ENCODE data around the gene TERT.

GRCh38 chr5:1336106-1336561 is 41.3 kb upstream of the TERT start:
- no peak for TF ChIP-seq CTCF (IDR thresholded peaks at IDR 0.05; ENCODE audit: insufficient read depth, low read length, poor library complexity, severe bottlenecking)
- no peak for TF ChIP-seq EZH2phosphoT487 (conservative IDR thresholded peaks at IDR 0.05; ENCODE audit: low read length)
